Measurements from ENCODE around the gene BASP1.
A peak's percentile ranks its signal among the peaks of the same experiment; 100 is the strongest.

Gene BASP1, protein sequence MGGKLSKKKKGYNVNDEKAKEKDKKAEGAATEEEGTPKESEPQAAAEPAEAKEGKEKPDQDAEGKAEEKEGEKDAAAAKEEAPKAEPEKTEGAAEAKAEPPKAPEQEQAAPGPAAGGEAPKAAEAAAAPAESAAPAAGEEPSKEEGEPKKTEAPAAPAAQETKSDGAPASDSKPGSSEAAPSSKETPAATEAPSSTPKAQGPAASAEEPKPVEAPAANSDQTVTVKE

DNA sequence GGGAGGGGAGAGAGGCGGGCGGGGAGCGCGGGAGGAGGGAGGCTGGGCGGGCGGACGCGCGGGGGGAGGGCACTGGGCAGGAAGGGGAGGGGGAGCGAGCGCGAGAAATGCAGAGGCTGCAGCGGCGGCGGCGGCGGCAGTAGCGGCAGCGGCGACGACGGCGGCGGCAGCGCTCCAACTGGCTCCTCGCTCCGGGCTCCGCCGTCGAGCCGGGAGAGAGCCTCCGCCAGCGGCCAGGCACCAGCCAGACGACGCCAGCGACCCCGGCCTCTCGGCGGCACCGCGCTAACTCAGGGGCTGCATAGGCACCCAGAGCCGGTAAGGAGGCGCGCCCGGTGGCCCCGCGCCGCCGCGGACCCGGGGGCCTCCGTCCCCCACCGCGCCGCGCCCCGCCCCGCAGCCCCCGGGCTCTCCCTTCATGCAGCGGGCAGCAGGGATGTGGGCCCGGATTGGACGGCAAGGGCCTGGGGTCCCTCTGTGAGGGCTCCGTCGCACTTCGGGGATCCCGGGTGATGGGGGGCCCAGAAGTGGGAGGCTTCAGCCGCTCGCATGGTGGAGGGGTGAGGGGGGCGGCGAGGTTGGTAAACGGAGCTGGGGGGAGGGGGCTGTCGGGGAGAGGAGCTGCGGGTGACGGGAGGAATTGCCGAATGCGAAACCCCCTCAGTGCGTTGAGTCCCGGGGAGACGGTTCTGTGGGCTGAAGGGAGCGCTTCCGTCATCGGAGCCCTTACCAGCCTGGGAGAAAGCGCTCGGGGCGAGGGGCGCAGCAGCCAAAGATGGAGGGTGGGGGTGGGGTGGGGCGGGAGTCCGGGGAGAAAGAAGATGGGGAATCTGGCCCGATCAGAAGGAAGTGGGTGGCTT lies at the start of gene BASP1:
BASP1 (plus strand) TSS at position 139 of the 860 bp plus-strand sequence. CDS start 57,586 bp downstream, outside the sequence.
- no peak for DNase-seq

- DNase-seq = no peak
Observed at GRCh38 chr5:17169507-17169906, 47.9 kb upstream of the BASP1 start.

GRCh38 chr5:17172791-17173190 lies 44.6 kb upstream of the BASP1 start:
- DNase-seq = no peak

- DNase-seq = no peak
Observed at GRCh38 chr5:17174965-17175364, 42.5 kb upstream of the BASP1 start.

DNA sequence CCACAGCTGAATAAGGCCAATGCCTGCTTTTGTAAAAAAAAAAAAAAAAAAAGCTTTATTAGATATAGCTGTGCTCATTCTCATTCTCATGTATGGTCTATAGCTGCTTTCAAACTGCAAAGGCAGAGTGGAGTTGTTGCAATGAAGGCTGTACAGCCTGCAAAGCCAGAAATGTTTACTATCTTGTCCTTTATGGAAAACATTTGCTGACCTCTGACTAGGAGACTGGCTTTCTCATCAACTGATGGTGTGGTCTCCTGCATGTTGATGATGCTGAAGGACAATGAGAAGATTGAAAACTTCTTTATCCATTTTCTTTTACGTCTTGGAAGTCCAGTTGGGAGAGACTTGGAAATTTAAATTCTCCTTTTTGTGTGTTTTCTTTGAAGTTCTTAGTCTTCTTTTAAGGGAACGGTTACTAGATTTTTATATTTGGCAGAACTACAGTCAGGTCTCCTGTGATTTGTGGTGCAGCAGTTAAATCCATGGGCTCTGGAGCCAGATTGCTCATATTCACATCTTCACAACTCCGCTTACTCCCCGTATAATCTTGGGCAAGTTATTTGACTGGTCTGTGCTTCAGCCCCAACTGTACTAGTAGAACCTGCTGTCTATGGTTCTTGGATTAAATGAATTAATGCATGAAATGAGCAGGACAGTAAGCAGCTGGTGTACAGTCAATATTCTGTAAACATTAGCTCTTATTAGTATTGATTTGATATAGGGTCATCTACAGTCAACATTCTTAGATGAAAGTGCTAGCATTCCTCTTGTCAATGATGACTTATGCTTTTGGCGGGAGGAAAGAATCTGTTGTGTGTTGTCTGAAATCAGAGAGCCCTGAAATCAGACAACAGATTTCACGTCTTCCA lies 39.7 kb upstream of the BASP1 start:
- no peak for DNase-seq

DNA sequence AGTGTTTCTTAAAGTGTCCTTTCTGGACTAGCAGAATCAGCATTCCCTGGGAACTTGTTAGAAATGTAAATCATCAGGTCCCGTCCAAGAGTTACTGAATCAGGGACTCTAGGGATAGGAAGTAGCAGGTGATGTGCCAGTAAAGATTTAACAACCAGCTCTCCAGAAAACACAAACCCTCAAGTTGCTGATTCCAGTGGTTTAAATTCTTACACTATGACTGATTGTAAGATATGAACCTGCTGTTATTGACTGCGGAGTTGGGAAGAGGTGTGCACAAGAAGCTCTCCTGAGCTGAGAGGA lies 39.1 kb upstream of the BASP1 start:
- no peak for DNase-seq

GRCh38 chr5:17180330-17180843 lies 37.0 kb upstream of the BASP1 start:
- DNase-seq = no peak

DNA sequence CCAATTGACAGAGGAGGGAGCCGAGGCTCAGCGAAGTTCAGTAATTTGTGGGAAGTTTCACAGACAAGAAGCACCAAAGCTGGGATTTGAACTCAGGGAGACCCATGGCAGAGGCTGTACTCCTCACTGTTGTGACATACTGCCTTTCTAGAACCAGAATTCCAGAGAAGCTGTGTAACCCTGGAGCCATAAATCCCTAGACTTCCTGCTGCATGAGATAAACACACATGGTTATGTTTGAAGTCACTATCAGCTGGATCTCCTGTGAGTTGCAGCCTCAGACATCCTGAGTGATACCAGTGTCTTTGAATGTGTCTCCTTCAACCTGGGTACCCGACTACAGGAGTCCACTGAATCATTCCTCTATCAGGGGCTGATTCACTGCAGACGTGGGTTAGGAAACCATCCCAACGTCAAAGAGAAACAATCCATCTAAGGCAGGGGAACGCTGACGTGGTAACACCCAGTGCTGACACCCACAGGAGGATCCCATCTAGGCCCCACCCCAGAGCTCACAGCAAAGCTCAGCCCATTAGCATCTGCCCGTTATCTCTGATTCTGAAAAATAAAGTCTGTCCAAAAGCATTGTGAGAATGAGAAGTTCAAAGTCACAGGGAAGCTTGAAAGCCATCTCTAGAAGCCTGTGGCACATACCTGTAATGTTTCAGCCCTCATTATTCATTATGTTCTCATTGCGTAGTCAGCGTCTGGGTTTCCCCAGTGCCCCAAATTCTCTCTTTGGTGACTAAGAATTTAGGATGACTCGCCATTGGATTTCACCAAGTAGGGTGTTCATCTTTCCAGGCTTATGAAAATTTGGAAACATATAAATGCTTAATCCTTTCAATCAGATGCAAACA lies 36.3 kb upstream of the BASP1 start:
- no peak for DNase-seq

DNA sequence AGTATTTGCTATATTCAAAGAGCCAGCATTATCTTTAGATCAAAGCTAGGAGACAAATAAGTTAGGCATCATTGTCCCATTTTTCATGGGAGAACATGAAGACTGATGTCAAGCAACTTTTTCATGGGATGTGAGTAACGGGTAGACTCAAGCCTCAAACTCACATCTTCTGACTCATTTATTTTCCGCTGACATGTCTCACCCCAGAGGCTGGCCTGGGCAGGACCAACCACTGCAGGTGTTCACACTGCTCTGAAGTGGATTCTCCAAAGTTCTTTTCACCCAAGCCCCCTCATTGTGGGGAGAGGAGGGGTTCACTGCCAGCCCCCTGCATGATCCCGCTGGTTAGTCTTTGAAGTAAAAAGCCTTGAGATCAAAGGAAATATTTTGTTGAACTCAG lies 34.9 kb upstream of the BASP1 start:
- no peak for DNase-seq

DNA sequence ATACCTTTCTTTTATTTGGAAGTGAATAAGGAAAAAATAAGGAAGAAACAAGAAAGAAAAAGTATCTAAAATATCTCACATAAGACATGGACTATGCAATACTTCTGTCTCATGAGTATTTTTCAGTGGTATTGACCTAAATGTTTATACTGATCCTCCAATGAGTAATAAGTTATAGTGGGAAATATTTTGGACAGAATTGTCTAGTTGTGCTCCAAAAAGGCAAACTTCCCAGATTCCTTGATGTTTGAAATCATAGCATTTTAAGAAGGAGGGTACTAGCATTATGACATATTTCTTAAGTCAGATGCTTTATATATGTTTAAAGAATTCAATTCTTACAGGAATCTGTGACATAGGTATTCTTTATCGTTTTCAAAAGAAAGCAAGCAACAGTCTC lies 34.5 kb upstream of the BASP1 start:
- DNase-seq = no peak

- DNase-seq = no peak
Observed at GRCh38 chr5:17183831-17184230, 33.6 kb upstream of the BASP1 start.

DNA sequence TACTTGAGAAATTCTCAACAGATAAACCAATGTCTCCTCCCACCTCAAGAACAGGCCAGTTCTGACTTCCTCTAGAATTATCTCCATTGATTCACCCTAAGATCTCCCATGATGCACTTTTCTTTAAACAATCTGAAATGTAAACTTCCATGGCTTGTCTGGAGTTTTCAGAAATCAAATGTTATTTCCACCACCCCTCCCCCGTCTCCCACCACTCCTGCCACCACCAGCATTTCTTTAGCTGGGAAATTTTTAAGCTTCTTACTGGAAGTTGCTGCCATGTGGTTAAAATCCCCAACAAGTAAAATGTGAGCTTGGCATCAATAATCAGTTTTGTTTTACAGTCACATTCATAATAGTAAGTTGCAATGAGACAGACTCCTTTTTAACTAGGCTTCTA lies 32.8 kb upstream of the BASP1 start:
- DNase-seq = no peak

DNA sequence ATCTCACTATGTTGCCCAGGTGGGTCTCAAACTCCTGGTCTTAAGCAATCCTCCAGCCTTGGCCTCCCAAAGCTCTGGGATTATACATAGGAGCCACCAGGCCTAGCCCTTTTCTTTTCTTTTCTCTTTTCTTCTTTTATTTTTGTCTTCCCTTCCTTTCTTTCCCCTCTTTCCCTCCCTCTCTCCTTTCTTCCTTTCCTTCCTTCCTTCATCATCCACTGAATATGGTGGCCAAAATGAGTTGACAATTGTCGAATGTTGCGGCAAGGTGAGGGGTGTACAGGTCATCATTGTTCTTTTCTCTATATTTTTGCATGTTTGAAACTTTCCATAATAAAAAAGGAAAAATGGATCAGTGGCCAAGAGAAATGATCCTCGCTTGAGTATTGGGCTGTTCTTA lies 32.1 kb upstream of the BASP1 start:
- no peak for DNase-seq

DNA sequence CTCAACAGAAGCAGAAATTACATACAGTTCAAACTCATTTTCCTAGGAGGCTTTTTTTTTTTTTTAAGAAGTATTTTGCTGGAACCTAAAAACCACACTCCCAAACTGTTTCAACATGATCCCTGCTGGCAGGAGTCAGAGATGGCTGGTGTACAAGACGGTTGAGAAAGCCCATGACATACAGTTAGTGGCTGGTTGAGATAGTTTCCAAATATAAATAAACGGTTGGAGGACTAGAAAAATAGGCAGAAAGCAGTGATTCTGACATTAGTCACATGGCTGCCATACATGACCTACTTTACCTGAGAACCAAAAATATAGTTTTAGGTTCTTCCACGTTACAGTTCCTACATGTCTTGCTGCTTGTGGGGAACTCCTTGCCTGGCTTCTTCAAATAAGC lies 31.7 kb upstream of the BASP1 start:
- no peak for DNase-seq

DNA sequence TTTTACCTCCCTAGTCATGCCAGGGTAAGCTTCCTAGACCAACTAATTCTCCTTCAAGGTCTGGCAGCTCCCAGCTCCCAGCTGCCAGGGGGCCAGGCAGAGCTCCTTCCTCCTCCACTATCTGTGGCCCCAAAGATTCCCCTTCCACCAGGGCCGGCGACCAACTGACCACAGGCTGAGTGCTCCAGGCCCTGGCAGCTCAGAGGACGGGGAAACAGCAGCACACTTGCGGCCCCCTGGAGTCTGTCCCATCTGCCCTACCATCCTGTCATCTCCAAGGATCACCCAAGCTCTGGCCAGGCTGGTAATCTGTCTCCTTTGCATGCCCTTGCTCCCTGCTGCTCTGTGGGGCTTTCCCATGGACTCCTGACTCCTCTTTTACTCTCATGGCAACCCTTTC lies 31.2 kb upstream of the BASP1 start:
- DNase-seq = no peak

DNA sequence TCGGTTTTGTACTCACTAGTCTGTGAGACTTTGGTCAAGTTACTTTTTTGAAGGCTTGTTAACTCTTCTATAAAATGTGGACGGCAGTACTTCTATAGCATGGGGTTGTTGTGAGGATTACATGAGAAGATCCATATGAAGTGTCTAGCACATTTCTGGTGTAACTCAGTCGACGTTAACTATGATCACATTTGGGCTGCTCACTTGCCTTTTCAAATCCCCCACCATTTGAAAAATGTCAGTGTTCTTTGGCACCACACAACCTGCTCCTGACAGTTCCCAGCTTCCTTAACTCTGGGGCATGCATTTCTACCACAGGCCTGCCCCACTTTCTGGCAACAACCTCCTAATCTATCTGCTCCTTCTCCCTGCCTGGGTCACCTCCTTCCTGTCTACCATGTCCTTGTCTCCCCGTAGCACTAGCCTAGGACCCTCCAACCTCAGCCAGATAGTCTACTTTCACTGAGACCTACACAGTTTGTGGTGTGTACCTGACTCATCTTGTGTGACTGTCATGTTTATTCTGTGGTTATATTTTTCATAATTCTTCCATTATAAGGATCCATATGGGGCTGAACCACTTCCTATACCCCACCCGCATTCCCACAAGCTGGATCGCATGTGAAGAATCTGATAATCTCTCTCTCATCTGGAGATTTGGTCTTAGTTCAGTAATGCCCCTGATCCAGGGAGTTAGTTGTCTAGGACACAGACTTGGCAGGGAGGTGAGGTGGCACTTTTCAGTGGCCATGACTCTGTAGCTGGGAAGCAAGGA lies 30.2 kb upstream of the BASP1 start:
- DNase-seq = no peak

DNA sequence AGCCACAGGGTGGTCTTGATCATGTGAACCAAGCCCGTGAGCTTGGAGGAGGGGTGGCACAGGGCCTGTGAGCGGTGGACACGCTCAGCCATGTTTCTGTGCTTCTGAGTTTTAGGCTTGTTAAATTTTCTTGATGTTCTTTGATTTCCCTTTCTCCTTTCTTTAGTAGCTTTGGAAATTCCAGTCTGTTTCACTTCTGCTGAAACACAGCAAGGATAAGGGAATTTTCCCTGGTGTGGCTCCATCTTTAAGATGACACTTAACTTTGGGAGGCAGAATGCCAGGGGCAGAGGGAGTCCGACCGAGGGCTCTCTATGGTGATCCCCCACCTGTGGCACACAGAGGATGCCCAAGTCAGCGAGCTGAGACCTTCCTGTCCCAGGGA lies 29.7 kb upstream of the BASP1 start:
- DNase-seq = no peak

DNA sequence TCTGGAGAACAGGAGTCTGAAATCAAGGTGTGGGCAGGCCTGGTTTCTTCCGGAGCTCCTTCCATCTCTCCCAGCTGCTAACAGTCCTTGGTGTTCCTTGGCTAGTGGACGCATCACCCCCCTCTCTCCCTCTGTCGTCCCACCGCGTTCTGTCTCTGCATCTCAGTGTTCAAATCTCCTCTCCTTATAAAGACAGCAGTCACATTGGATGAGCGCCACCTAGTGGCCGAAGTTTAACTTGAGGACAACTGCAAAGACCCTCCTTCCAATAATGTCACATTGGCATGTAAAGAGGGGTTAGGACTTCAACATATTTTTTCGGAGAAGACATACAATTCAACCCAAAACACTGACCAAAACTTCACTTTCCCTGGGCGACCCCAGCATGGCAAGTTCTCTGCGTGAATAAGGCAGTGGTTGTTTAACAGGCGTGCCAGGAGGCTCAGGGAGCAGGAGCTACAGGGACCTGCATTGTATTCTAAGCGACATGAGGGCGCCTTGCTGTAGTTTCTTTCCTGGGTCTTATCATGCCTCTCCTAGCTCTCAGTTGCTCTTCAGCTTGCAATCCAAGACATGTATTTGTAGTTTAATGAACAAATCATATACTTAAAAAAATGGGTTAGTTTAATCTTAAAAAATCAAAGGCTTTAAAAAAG lies 27.9 kb upstream of the BASP1 start:
- peak; percentile 2 for DNase-seq

DNA sequence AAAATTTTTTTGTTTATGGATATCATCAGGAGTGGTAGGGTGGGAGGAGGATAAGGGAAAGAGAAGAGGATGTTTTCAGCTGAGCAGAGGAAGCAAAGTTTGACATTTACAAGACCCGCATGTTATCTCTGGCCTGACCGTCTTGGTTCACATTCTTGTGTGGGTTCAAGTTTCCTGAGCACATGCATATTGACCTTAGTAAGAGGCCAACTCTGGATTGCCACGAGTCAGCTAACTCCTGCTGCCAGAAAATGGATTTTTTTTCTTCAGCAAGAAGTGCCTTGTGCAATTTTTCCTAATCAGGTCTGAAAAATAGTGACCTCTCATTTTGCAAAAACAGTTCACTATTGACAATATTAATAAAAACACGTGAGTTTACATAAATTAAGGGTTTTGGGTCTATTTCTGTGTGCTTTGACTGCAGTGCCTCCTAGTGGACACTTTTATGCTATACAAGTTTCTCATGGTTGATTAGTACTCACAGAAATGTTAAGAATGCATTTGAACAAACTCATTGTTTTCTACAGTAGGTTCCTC lies 27.1 kb upstream of the BASP1 start:
- DNase-seq = peak; percentile 2

DNA sequence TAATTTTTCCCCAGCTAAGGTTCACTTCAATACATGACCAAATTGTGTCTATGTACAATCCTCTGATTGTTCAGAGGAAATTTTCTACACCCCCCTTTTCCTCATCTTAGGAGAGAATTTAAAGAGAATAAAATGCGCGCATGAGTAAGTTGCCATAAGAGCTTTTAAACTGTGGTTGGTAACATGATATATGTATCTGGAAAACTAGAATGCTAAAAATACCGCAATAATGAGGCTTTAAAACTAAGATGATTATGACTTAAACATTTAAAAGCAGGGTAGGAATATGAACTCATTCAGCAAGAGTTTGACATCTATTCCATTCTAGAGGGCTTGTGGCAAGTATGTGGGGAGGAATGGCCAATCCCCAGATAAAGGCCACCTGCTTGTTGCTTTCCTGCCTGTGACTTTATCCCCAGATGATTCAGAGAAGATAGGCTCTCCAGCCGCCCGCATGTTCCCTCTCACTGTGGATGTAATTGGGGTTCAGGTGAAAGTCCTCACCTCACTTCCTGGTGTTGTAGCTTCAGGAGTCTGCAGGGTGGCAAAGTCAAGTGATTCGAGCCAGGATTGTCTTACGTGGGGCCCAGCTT lies 26.5 kb upstream of the BASP1 start:
- no peak for DNase-seq
